Neural cell (in vitro differentiated cells): ENCODE measurements around the gene RBM46. TPM values are rescaled to one million over a fixed set of nuclear protein-coding genes. Genes with fewer than 3 reads are reported as not detected.

Source experiments
- H2AFZ ChIP-seq: fragments of 200-600, 300-800 bp; sonication (generic), shearing (Covaris generic); 2 replicates; pipeline ENCODE4 v1.6.0; 2014; ENCODE audit warnings: low read depth, mild to moderate bottlenecking, antibody characterized with exemption, low read length, moderate library complexity
- H3F3A ChIP-seq: fragments of 200-600 bp; shearing (Covaris generic); 2 replicates; pipeline ENCODE4 v1.6.1; 2016; ENCODE audit warnings: mild to moderate bottlenecking, moderate library complexity, mixed read lengths, antibody characterized with exemption, low read length; ENCODE audit not compliant: insufficient read depth, poor library complexity, severe bottlenecking
- H3K27ac ChIP-seq: fragments of 200-600, 300-800 bp; sonication (generic), shearing (Covaris generic); 2 replicates; pipeline ENCODE4 v1.5.1; 2014; ENCODE audit warnings: mild to moderate bottlenecking, low read length, moderate library complexity
- H3K27me3 ChIP-seq: fragments of 300-800, 200-600 bp; sonication (generic), shearing (Covaris generic); 2 replicates; pipeline ENCODE4 v1.6.0; 2014; ENCODE audit warnings: mild to moderate bottlenecking, low read depth, low read length, moderate library complexity; ENCODE audit not compliant: insufficient read depth
- H3K36me3 ChIP-seq: fragments of 300-800, 200-600 bp; sonication (generic), shearing (Covaris generic); 2 replicates; pipeline ENCODE4 v1.5.1; 2014; ENCODE audit warnings: mild to moderate bottlenecking, antibody characterized with exemption, low read length, moderate library complexity; ENCODE audit not compliant: insufficient read depth
- H3K4me2 ChIP-seq: fragments of 300-800, 200-600 bp; sonication (generic), shearing (Covaris generic); 2 replicates; pipeline ENCODE4 v1.6.0; 2014; ENCODE audit warnings: mild to moderate bottlenecking, low read length
- H3K4me3 ChIP-seq: fragments of 300-800, 200-600 bp; sonication (generic), shearing (Covaris generic); 2 replicates; pipeline ENCODE4 v1.5.1; 2014; ENCODE audit warnings: mild to moderate bottlenecking, low read length, moderate library complexity
- H3K79me2 ChIP-seq: fragments of 200-600 bp; shearing (Covaris generic); replicated peaks from 2 replicates; pipeline ENCODE4 v1.6.0; 2014; ENCODE audit warnings: mild to moderate bottlenecking, low read length, moderate library complexity; ENCODE audit not compliant: insufficient read depth
- H3K9ac ChIP-seq: fragments of 300-800, 200-600 bp; sonication (generic), shearing (Covaris generic); 2 replicates; pipeline ENCODE4 v1.6.1; 2016; ENCODE audit warnings: mild to moderate bottlenecking, low read length, mixed read lengths
- H3K9me2 ChIP-seq: fragments of 200-600 bp; shearing (Covaris generic); 2 replicates; pipeline ENCODE4 v1.6.1; 2016; ENCODE audit warnings: mild to moderate bottlenecking, low read length, mixed read lengths; ENCODE audit not compliant: insufficient read depth
- H3K9me3 ChIP-seq: fragments of 200-600, 300-800 bp; sonication (generic), shearing (Covaris generic); 2 replicates; pipeline ENCODE4 v1.6.1; 2016; ENCODE audit warnings: mild to moderate bottlenecking, mixed run types, low read length, moderate library complexity, mixed read lengths
- H4K20me1 ChIP-seq: fragments of 200-600 bp; shearing (Covaris generic); 2 replicates; pipeline ENCODE4 v1.6.1; 2016; ENCODE audit warnings: mild to moderate bottlenecking, mixed run types; ENCODE audit not compliant: insufficient read depth
- CTCF ChIP-seq: fragments of 450-650 bp; IDR thresholded peaks from 2 replicates; pipeline ENCODE4 v1.5.1; 2014; ENCODE audit warnings: antibody characterized with exemption, mild to moderate bottlenecking, moderate library complexity; ENCODE audit not compliant: poor library complexity, severe bottlenecking
- EP300 ChIP-seq: fragments of 450-650 bp; conservative IDR thresholded peaks from 2 replicates; pipeline ENCODE4 v1.6.1; 2014; ENCODE audit warnings: antibody characterized with exemption, mild to moderate bottlenecking, moderate library complexity; ENCODE audit not compliant: poor library complexity, severe bottlenecking
- EZH2 ChIP-seq: fragments of 200-600, 300-800 bp; shearing (Covaris generic), sonication (generic); IDR thresholded peaks from 2 replicates; pipeline ENCODE4 v1.6.1; 2014; ENCODE audit warnings: antibody characterized with exemption, low read length, borderline replicate concordance, mild to moderate bottlenecking; ENCODE audit not compliant: insufficient read depth, poor library complexity, severe bottlenecking
- MXI1 ChIP-seq: fragments of 450-650 bp; conservative IDR thresholded peaks from 2 replicates; pipeline ENCODE4 v1.6.1; 2014; ENCODE audit warnings: antibody characterized with exemption, mild to moderate bottlenecking; ENCODE audit not compliant: poor library complexity, severe bottlenecking
- POLR2AphosphoS5 ChIP-seq: IDR thresholded peaks from 2 replicates; pipeline ENCODE4 v1.6.1; 2012
- RAD21 ChIP-seq: fragments of 450-650 bp; conservative IDR thresholded peaks from 2 replicates; pipeline ENCODE4 v1.6.1; 2014; ENCODE audit warnings: antibody characterized with exemption, mild to moderate bottlenecking, moderate library complexity
- REST ChIP-seq: IDR thresholded peaks from 2 replicates; pipeline ENCODE4 v1.6.1; 2012; ENCODE audit warnings: borderline replicate concordance
- SMC3 ChIP-seq: fragments of 450-650 bp; conservative IDR thresholded peaks from 2 replicates; pipeline ENCODE4 v1.6.1; 2014; ENCODE audit warnings: antibody characterized with exemption, mild to moderate bottlenecking, moderate library complexity; ENCODE audit not compliant: poor library complexity
- TAF1 ChIP-seq: IDR thresholded peaks from 2 replicates; pipeline ENCODE4 v1.6.1; 2012; ENCODE audit warnings: low read depth
- polyA plus RNA-seq: library from polyadenylated mRNA; depleted of rRNA; stranded (reverse); fragments of >200 nt; gene quantifications from 2 replicates; pipeline ENCODE4 v1.2.3, GENCODE V29; 2014

Gene RBM46
- polyA plus RNA-seq, 1 donor from 2014 or later: 0.09 TPM

DNA sequence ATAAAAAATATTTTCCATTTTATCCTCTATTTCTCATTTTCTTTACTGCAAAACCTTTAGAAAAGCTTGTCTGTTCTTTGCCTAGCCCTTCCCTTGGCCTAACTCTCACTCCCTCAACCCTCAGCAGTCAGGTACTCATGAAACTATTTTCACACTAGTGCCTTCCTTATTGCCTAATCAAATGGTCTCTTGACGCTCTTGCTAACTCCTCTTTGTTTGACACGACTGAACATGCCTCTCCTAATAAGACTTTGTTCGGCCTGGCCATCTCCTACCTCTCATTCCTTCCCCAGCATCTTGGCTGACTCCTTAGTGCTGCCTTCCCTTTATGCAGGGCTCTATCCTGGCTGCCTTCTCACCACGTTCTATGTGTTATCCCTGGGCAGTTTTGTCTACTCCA is 48.4 kb upstream of the RBM46 start:
- no peak for TF ChIP-seq RAD21
- TF ChIP-seq SMC3: no peak
- no peak for TF ChIP-seq POLR2AphosphoS5
- no peak for TF ChIP-seq TAF1
- TF ChIP-seq REST: no peak
- no peak for TF ChIP-seq CTCF
- Histone ChIP-seq H3K79me2 (no peaks in the 10 kb centered on the region), H3K9me2 (no peaks in the 10 kb centered on the region), H3K9ac (no peak overlapping the region), H3K27ac (no peak overlapping the region), H3F3A (no peaks in the 10 kb centered on the region), H3K9me3 (no peaks in the 10 kb centered on the region), H3K27me3 (no peaks in the 10 kb centered on the region), H3K4me3 (no peak overlapping the region), H4K20me1 (no peaks in the 10 kb centered on the region), H3K4me2 (no peak overlapping the region), H2AFZ (no peak overlapping the region), H3K36me3 (no peaks in the 10 kb centered on the region)

- Histone ChIP-seq H3K27me3 (peaks cover 20% of the 10 kb centered on the region), H3K4me3 (no peak overlapping the region), H3K9me3 (no peaks in the 10 kb centered on the region), H2AFZ (no peak overlapping the region), H3K36me3 (no peaks in the 10 kb centered on the region), H3K27ac (no peak overlapping the region), H3K4me2 (no peak overlapping the region), H3K79me2 (no peaks in the 10 kb centered on the region), H4K20me1 (no peaks in the 10 kb centered on the region), H3K9me2 (no peaks in the 10 kb centered on the region), H3F3A (no peaks in the 10 kb centered on the region), H3K9ac (no peak overlapping the region)
- no peak for TF ChIP-seq SMC3
- no peak for TF ChIP-seq REST
- no peak for TF ChIP-seq EP300
- no peak for TF ChIP-seq MXI1
- TF ChIP-seq EZH2: no peak
- no peak for TF ChIP-seq POLR2AphosphoS5
- no peak for TF ChIP-seq RAD21
- no peak for TF ChIP-seq CTCF
- TF ChIP-seq TAF1: no peak
These were observed 44.3 kb upstream of the RBM46 start for GRCh38 chr4:154736770-154737169.
